ENCODE measurements around the gene NTHL1. TPM values are rescaled to one million over a fixed set of nuclear protein-coding genes. Genes with fewer than 3 reads are reported as not detected.
A peak's percentile ranks its signal among the peaks of the same experiment; 100 is the strongest.

The NTHL1 gene
- total and polyA plus RNA-seq, 9 of the 15 experiments (the other 6 are each of a cell fraction or from before 2014, with no cell fraction given): 1.1 to 58.8 (median 17.6) TPM

DNA sequence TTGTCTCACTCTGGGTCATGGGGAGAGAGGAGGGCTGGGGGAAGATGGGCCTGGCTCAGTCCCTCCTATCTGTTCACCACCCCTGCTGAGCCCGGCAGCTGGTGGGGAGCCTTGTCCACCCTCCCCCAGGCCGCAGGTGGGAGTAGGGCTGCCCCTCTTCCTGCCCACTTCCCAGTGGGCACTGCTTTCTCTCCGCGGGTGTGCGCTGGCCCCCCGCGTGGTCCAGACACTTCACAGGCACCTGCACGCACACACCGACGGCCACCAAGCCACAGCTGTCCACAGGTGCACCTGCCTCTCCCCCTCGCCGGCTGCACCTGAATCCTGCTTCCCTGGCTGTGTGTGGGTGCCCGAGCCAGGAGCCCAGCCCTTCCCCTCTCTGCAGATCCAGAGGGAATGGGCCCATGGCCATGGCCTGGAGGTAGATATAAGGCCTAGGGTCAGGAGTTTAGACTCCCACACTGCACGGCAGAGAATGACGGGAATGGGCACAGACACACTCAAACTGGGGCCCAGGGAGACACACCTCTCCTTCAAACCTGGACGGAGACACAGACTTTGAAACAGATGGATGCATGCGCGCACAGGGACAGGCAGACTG, 18.9 kb downstream of the NTHL1 start:
- Histone ChIP-seq H3K9ac (ENCODE audit: insufficient read depth in 1 of 2, low read depth in 2 of 2, low read length in 2 of 2) (peak overlapping the region in 1 of 2 experiments; percentile 85; a peak in 2 of 4 replicates), H3K27me3 (ENCODE audit: control insufficient read depth in 2 of 2, insufficient read depth in 2 of 2, low read length in 2 of 2) (no peaks in the 10 kb centered on the region), H3K36me3 (ENCODE audit: control insufficient read depth, insufficient read depth, low read length) (peaks cover 7% of the 10 kb centered on the region; the same call in 1 of the 3 replicates), H3K79me2 (ENCODE audit: control insufficient read depth, insufficient read depth, low read length) (peaks cover 18% of the 10 kb centered on the region), H3K4me1 (replicated peaks in 1 of 2; ENCODE audit: control insufficient read depth in 2 of 2, insufficient read depth in 2 of 2, low read length in 2 of 2) (peaks cover 31 to 83% of the 10 kb centered on the region in 2 experiments), H3K4me3 (no peak overlapping the region), H3K9me3 (replicated peaks; ENCODE audit: control insufficient read depth, insufficient read depth, low read depth, low read length) (no peaks in the 10 kb centered on the region), H3K4me2 (ENCODE audit: insufficient read depth, low read length) (no peak overlapping the region), H3K27ac (ENCODE audit: extremely low read depth, low read depth, low read length) (no peak overlapping the region), H4K20me1 (replicated peaks; ENCODE audit: control insufficient read depth, insufficient read depth, low read length) (0 out of 2 replicates have a peak, but pooled peaks cover 7% of the 10 kb centered on the region), H2AFZ (ENCODE audit: low read depth, low read length) (no peak overlapping the region), H3K9me1 (ENCODE audit: control insufficient read depth, insufficient read depth, low read length) (peaks cover 3% of the 10 kb centered on the region)
- FAIRE-seq (no peak), ATAC-seq (no peak), DNase-seq (ENCODE audit: extremely low read depth in 1 of 4, low spot score in 3 of 4) (no peak)
- POLR2A ChIA-PET: interaction anchor here (1.0 kb wide), 1 partner anchor 127 kb away, joined by 5 read pairs; the partner anchor contains the start of gene TRAF7
- intact Hi-C loops (cut with micrococcal nuclease) (no loop called here), in situ Hi-C loops (cut with MboI) (no loop called here)
- CTCF ChIA-PET (ENCODE audit: low intra/inter-chr PET ratio): no interaction called here
- WGBS (ENCODE audit: insufficient coverage, low coverage, missing lambda C conversion rate): 82% methylated on average over 16 of the region's 18 CpGs
- BruUV-seq (replicated peaks): no TSS peak
- TF ChIP-seq, protein P1, sequence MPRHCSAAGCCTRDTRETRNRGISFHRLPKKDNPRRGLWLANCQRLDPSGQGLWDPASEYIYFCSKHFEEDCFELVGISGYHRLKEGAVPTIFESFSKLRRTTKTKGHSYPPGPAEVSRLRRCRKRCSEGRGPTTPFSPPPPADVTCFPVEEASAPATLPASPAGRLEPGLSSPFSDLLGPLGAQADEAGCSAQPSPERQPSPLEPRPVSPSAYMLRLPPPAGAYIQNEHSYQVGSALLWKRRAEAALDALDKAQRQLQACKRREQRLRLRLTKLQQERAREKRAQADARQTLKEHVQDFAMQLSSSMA (CRISPR knock-in tag; IDR thresholded peaks at IDR 0.05): no peak
- TF ChIP-seq HMG20A (CRISPR knock-in tag; conservative IDR thresholded peaks at IDR 0.05): no peak
- no peak for TF ChIP-seq GTF2F1 (IDR thresholded peaks at IDR 0.05; ENCODE audit: low read depth, low read length)
- TF ChIP-seq, protein P2, sequence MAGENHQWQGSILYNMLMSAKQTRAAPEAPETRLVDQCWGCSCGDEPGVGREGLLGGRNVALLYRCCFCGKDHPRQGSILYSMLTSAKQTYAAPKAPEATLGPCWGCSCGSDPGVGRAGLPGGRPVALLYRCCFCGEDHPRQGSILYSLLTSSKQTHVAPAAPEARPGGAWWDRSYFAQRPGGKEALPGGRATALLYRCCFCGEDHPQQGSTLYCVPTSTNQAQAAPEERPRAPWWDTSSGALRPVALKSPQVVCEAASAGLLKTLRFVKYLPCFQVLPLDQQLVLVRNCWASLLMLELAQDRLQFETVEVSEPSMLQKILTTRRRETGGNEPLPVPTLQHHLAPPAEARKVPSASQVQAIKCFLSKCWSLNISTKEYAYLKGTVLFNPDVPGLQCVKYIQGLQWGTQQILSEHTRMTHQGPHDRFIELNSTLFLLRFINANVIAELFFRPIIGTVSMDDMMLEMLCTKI (IDR thresholded peaks at IDR 0.05; ENCODE audit: partially characterized antibody): no peak
- TF ChIP-seq, protein P3, sequence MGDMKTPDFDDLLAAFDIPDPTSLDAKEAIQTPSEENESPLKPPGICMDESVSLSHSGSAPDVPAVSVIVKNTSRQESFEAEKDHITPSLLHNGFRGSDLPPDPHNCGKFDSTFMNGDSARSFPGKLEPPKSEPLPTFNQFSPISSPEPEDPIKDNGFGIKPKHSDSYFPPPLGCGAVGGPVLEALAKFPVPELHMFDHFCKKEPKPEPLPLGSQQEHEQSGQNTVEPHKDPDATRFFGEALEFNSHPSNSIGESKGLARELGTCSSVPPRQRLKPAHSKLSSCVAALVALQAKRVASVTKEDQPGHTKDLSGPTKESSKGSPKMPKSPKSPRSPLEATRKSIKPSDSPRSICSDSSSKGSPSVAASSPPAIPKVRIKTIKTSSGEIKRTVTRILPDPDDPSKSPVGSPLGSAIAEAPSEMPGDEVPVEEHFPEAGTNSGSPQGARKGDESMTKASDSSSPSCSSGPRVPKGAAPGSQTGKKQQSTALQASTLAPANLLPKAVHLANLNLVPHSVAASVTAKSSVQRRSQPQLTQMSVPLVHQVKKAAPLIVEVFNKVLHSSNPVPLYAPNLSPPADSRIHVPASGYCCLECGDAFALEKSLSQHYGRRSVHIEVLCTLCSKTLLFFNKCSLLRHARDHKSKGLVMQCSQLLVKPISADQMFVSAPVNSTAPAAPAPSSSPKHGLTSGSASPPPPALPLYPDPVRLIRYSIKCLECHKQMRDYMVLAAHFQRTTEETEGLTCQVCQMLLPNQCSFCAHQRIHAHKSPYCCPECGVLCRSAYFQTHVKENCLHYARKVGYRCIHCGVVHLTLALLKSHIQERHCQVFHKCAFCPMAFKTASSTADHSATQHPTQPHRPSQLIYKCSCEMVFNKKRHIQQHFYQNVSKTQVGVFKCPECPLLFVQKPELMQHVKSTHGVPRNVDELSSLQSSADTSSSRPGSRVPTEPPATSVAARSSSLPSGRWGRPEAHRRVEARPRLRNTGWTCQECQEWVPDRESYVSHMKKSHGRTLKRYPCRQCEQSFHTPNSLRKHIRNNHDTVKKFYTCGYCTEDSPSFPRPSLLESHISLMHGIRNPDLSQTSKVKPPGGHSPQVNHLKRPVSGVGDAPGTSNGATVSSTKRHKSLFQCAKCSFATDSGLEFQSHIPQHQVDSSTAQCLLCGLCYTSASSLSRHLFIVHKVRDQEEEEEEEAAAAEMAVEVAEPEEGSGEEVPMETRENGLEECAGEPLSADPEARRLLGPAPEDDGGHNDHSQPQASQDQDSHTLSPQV (IDR thresholded peaks at IDR 0.05): no peak
- no peak for TF ChIP-seq SNIP1 (IDR thresholded peaks at IDR 0.05; ENCODE audit: low read depth)
- no peak for TF ChIP-seq PRMT5 (CRISPR knock-in tag; IDR thresholded peaks at IDR 0.05)
- TF ChIP-seq, protein P4, sequence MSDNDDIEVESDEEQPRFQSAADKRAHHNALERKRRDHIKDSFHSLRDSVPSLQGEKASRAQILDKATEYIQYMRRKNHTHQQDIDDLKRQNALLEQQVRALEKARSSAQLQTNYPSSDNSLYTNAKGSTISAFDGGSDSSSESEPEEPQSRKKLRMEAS (CRISPR knock-in tag; IDR thresholded peaks at IDR 0.05): no peak
- TF ChIP-seq ETV6 (IDR thresholded peaks at IDR 0.05; ENCODE audit: borderline replicate concordance in 1 of 2, low read depth in 2 of 2, low read length in 1 of 2): no peak
- no peak for TF ChIP-seq ETV6 (CRISPR knock-in tag; IDR thresholded peaks at IDR 0.05; ENCODE audit: borderline replicate concordance)
- no peak for TF ChIP-seq PHF21A (IDR thresholded peaks at IDR 0.05; ENCODE audit: borderline replicate concordance, low read depth)
- no peak for TF ChIP-seq U2AF1 (optimal IDR thresholded peaks at IDR 0.05; ENCODE audit: low read depth, low read length)
- no peak for TF ChIP-seq THRAP3 (IDR thresholded peaks at IDR 0.05; ENCODE audit: borderline replicate concordance)
- TF ChIP-seq RBM22 (IDR thresholded peaks at IDR 0.05; ENCODE audit: low read depth, low read length, poor library complexity, severe bottlenecking): no peak
- TF ChIP-seq KLF13 (tag; IDR thresholded peaks at IDR 0.05; ENCODE audit: borderline replicate concordance, low read depth): no peak

All from K562 (cell line).